ENCODE data around the gene RPS19.

RPS19 gene

DNA sequence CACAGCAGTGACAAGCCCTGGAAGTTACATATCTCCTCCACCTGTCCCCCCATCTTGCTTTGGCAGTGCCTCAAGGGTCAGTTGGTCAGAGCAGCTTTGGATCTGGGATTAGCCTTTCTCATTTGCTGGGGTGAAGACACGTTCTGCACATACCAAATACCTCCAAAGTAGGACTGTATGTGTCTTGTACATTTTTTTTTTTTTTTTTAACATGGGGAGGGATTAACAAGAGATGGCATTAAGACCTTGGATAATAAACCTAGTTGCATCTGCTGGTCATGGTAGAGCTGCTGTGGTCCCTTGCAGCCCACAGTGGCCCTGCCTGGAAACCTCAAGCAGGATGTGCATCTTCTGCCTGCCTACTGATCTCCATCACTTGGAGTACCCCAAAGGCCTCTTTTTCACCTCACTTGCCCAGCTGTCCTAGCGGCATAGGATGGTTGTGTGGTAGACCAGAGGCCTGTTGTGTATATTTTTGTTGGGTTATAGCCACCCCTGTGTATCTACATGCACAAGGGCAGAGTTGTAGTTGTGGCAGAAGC is 2.5 kb downstream of the RPS19 start:
- peak overlapping the region; percentile 87 for H3K27ac ChIP-seq (ENCODE audit: poor library complexity, severe bottlenecking)
- peaks cover 72% of the 10 kb centered on the region for H3K36me3 ChIP-seq (ENCODE audit: low read depth)
- H3K4me1 ChIP-seq (ENCODE audit: insufficient read depth, poor library complexity, severe bottlenecking), result peaks cover 13% of the 10 kb centered on the region
- H3K9me3 ChIP-seq (ENCODE audit: severe bottlenecking), result no peaks in the 10 kb centered on the region
- ATAC-seq (ENCODE audit: low read depth) (no peak), DNase-seq (ENCODE audit: low spot score) (no peak)
- TF ChIP-seq, protein P1, sequence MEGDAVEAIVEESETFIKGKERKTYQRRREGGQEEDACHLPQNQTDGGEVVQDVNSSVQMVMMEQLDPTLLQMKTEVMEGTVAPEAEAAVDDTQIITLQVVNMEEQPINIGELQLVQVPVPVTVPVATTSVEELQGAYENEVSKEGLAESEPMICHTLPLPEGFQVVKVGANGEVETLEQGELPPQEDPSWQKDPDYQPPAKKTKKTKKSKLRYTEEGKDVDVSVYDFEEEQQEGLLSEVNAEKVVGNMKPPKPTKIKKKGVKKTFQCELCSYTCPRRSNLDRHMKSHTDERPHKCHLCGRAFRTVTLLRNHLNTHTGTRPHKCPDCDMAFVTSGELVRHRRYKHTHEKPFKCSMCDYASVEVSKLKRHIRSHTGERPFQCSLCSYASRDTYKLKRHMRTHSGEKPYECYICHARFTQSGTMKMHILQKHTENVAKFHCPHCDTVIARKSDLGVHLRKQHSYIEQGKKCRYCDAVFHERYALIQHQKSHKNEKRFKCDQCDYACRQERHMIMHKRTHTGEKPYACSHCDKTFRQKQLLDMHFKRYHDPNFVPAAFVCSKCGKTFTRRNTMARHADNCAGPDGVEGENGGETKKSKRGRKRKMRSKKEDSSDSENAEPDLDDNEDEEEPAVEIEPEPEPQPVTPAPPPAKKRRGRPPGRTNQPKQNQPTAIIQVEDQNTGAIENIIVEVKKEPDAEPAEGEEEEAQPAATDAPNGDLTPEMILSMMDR (IDR thresholded peaks at IDR 0.05; ENCODE audit: poor library complexity, severe bottlenecking), result no peak
- H3K4me3 ChIP-seq (ENCODE audit: severe bottlenecking), result no peak overlapping the region
- no peaks in the 10 kb centered on the region for H3K27me3 ChIP-seq (ENCODE audit: insufficient read depth, poor library complexity, severe bottlenecking)

GRCh38 chr19:41863209-41863931 is 3.3 kb downstream of the RPS19 start:
- TF ChIP-seq, protein P1 (IDR thresholded peaks at IDR 0.05; ENCODE audit: poor library complexity, severe bottlenecking), result no peak
- Histone ChIP-seq H3K4me3 (ENCODE audit: severe bottlenecking) (no peak overlapping the region), H3K9me3 (ENCODE audit: severe bottlenecking) (no peaks in the 10 kb centered on the region), H3K36me3 (ENCODE audit: low read depth) (peaks cover 80% of the 10 kb centered on the region), H3K27ac (ENCODE audit: poor library complexity, severe bottlenecking) (peak overlapping the region; percentile 87), H3K27me3 (ENCODE audit: insufficient read depth, poor library complexity, severe bottlenecking) (no peaks in the 10 kb centered on the region), H3K4me1 (ENCODE audit: insufficient read depth, poor library complexity, severe bottlenecking) (peaks cover 13% of the 10 kb centered on the region)
- DNase-seq (ENCODE audit: low spot score), result no peak
- ATAC-seq (ENCODE audit: low read depth), result no peak

GRCh38 chr19:41864374-41864773 is 4.3 kb downstream of the RPS19 start:
- no peaks in the 10 kb centered on the region for H3K27me3 ChIP-seq (ENCODE audit: insufficient read depth, poor library complexity, severe bottlenecking)
- no peaks in the 10 kb centered on the region for H3K9me3 ChIP-seq (ENCODE audit: severe bottlenecking)
- TF ChIP-seq, protein P1 (IDR thresholded peaks at IDR 0.05; ENCODE audit: poor library complexity, severe bottlenecking), result no peak
- H3K36me3 ChIP-seq (ENCODE audit: low read depth), result peaks cover 90% of the 10 kb centered on the region
- H3K27ac ChIP-seq (ENCODE audit: poor library complexity, severe bottlenecking), result peak overlapping the region; percentile 7
- ATAC-seq (ENCODE audit: low read depth), result no peak
- H3K4me1 ChIP-seq (ENCODE audit: insufficient read depth, poor library complexity, severe bottlenecking), result peaks cover 9% of the 10 kb centered on the region
- H3K4me3 ChIP-seq (ENCODE audit: severe bottlenecking), result no peak overlapping the region
- no peak for DNase-seq (ENCODE audit: low spot score)

GRCh38 chr19:41866284-41866683 is 6.2 kb downstream of the RPS19 start:
- Histone ChIP-seq H3K36me3 (ENCODE audit: low read depth) (peaks cover 100% of the 10 kb centered on the region), H3K4me3 (ENCODE audit: severe bottlenecking) (no peak overlapping the region), H3K9me3 (ENCODE audit: severe bottlenecking) (no peaks in the 10 kb centered on the region), H3K4me1 (ENCODE audit: insufficient read depth, poor library complexity, severe bottlenecking) (peaks cover 7% of the 10 kb centered on the region), H3K27ac (ENCODE audit: poor library complexity, severe bottlenecking) (peak overlapping the region; percentile 10), H3K27me3 (ENCODE audit: insufficient read depth, poor library complexity, severe bottlenecking) (no peaks in the 10 kb centered on the region)
- ATAC-seq (ENCODE audit: low read depth) (0 out of 3 replicates have a peak, but pooled peaks have one; percentile 5), DNase-seq (ENCODE audit: low spot score) (no peak)
- TF ChIP-seq, protein P1 (IDR thresholded peaks at IDR 0.05; ENCODE audit: poor library complexity, severe bottlenecking), result no peak

Measured in RWPE2 (cell line).